ENCODE data around the gene BOLA1. TPM values are rescaled to one million over a fixed set of nuclear protein-coding genes. Genes with fewer than 3 reads are reported as not detected.
"Not testable (repeated sequence)": the region's sequence is repeated elsewhere in the genome, so short reads cannot be mapped to it uniquely, and the experiment has no call there.

Gene BOLA1
- total RNA-seq, 2 experiments from 2014 or later, result 25.1 to 28.8 TPM

GRCh38 chr1:149884433-149885338, 14.7 kb upstream of the BOLA1 start:
- intact Hi-C loops (cut with micrococcal nuclease), result no loop called here
- ChIA-PET POLR2A (interaction anchor here (0.8 to 6.8 kb wide), 12 partner anchors 7 to 351 kb away, joined by 3 to 325 read pairs (median 32); partner anchors contain the start of genes ANP32E, BOLA1, SF3B4 and VPS45), CTCF (interaction anchor here (1.3 to 2.0 kb wide), 4 partner anchors 40 to 303 kb away, joined by 3 to 5 read pairs (median 3); no protein-coding TSS in a partner anchor)
- peaks cover 2% of the 10 kb centered on the region for H3K27me3 Mint-ChIP-seq
- peak; percentile 63 for DNase-seq
- no peak overlapping the region for H3K4me3 Mint-ChIP-seq
- H3K9me3 Mint-ChIP-seq, result no peaks in the 10 kb centered on the region
- H3K27ac Mint-ChIP-seq, result no peak overlapping the region
- H3K36me3 Mint-ChIP-seq (ENCODE audit: low read depth), result no peaks in the 10 kb centered on the region
- ATAC-seq, result no peak
- TF ChIP-seq, protein P1, sequence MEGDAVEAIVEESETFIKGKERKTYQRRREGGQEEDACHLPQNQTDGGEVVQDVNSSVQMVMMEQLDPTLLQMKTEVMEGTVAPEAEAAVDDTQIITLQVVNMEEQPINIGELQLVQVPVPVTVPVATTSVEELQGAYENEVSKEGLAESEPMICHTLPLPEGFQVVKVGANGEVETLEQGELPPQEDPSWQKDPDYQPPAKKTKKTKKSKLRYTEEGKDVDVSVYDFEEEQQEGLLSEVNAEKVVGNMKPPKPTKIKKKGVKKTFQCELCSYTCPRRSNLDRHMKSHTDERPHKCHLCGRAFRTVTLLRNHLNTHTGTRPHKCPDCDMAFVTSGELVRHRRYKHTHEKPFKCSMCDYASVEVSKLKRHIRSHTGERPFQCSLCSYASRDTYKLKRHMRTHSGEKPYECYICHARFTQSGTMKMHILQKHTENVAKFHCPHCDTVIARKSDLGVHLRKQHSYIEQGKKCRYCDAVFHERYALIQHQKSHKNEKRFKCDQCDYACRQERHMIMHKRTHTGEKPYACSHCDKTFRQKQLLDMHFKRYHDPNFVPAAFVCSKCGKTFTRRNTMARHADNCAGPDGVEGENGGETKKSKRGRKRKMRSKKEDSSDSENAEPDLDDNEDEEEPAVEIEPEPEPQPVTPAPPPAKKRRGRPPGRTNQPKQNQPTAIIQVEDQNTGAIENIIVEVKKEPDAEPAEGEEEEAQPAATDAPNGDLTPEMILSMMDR (IDR thresholded peaks at IDR 0.05), result no peak
- peaks cover 20% of the 10 kb centered on the region for H3K4me1 Mint-ChIP-seq (ENCODE audit: low read depth)

DNA sequence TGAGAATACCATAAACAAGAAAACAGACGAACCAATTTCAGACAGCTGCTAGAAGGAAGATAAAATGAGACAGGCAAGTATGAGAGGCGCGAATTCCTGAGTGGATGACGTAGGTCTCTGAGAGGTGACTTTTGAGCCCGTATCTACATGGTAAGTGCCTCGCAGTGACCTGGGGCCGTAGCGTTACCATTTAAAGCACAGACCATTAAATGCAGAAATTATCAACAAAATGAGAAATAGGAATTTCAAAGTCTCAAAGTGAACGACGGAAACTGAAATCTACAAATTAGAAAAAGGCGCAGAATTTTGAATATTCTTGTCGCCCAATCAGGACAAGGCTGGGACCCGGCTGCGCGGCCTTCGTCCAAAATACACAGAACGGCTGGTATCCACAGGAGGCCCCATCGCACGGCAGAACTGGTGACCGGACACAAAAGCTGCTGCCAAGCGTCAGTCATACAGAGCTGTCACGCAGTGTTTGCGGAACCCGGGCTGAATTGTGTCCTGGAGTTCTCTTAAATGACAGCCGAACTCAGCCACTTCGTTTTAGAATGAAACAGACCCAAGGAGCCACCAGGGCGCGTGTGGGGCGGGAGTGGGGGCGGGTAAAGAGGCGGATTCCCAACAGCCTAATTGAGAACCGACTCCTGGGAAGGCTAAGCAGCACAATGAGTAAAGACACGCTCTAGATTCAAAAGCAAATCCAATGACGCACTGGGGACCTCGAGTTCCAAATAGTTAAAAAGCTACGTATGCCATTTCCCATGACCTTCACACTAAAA, 13.8 kb upstream of the BOLA1 start:
- DNase-seq (peak; percentile 88), ATAC-seq (peak; percentile 15)
- POLR2A ChIA-PET, result interaction anchor here (0.8 to 6.8 kb wide), 24 partner anchors 8 to 410 kb away, joined by 3 to 325 read pairs (median 14); partner anchors contain the start of genes ANP32E, BOLA1, OTUD7B and PLEKHO1
- Mint-ChIP-seq H3K27ac (no peak overlapping the region), H3K4me3 (no peak overlapping the region), H3K9me3 (no peaks in the 10 kb centered on the region), H3K4me1 (ENCODE audit: low read depth) (peaks cover 18% of the 10 kb centered on the region), H3K27me3 (peaks cover 2% of the 10 kb centered on the region), H3K36me3 (ENCODE audit: low read depth) (no peaks in the 10 kb centered on the region)
- CTCF ChIA-PET, result interaction anchor here (1.4 to 2.0 kb wide), 3 partner anchors 40 to 302 kb away, joined by 3 to 5 read pairs (median 3); no protein-coding TSS in a partner anchor
- TF ChIP-seq, protein P1 (IDR thresholded peaks at IDR 0.05), result no peak
- intact Hi-C loops (cut with micrococcal nuclease), result no loop called here

DNA sequence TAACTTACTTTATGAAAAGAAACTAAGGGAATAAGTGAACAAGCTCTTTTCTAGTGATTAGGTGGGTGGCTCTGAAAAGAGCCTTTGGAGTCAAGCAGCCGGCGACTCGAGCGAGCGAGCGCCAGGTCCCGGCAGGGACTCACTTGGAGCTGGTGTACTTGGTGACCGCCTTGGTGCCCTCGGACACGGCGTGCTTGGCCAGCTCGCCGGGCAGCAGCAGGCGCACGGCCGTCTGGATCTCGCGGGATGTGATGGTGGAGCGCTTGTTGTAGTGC, 13.3 kb upstream of the BOLA1 start:
- CTCF ChIA-PET, result interaction anchor here (1.4 to 2.0 kb wide), 3 partner anchors 41 to 301 kb away, joined by 3 to 5 read pairs (median 3); no protein-coding TSS in a partner anchor
- not testable (repeated sequence) for ATAC-seq

DNA sequence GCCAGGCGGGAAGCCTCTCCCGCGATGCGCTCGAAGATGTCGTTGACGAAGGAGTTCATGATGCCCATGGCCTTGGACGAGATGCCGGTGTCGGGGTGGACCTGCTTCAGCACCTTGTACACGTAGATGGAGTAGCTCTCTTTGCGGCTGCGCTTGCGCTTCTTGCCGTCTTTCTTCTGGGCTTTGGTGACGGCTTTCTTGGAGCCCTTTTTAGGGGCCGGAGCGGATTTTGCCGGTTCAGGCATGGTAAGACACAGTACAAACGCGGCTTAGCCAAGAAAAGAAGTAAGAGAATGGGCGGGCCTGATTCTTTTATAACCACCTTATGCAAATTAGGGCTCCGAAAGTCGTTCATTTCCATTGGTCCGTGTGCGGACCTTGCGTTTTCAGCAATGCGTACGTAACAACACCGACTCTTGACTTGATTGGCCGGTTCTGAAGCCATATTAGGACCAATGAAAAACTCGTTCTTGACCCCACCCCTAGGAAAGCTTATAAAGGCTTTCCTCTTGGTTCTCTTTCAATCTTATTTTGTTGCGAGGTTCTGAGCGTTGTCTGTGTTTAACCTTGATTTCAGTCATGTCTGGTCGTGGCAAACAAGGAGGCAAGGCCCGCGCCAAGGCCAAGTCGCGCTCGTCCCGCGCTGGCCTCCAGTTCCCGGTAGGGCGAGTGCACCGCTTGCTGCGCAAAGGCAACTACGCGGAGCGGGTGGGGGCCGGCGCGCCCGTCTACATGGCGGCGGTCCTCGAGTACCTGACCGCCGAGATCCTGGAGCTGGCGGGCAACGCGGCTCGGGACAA, 12.8 kb upstream of the BOLA1 start:
- intact Hi-C loops (cut with micrococcal nuclease), result no loop called here

More for the DNA sequence above, 13.3 kb upstream of the BOLA1 start:
- H3K36me3 Mint-ChIP-seq (ENCODE audit: low read depth); H3K27ac Mint-ChIP-seq; H3K9me3 Mint-ChIP-seq; intact Hi-C loops (cut with micrococcal nuclease); H3K27me3 Mint-ChIP-seq; H3K4me3 Mint-ChIP-seq; DNase-seq: not testable (repeated sequence)
- POLR2A ChIA-PET, result interaction anchor here (0.6 to 6.8 kb wide), 29 partner anchors 9 to 410 kb away, joined by 3 to 325 read pairs (median 10); partner anchors contain the start of genes ANP32E, BOLA1, OTUD7B and PLEKHO1
- H3K4me1 Mint-ChIP-seq (ENCODE audit: low read depth), result peaks cover 18% of the 10 kb centered on the region

GRCh38 chr1:149887196-149887455, 12.2 kb upstream of the BOLA1 start:
- ATAC-seq; H3K36me3 Mint-ChIP-seq (ENCODE audit: low read depth); H3K9me3 Mint-ChIP-seq; intact Hi-C loops (cut with micrococcal nuclease); H3K27ac Mint-ChIP-seq; H3K27me3 Mint-ChIP-seq; DNase-seq; H3K4me3 Mint-ChIP-seq: not testable (repeated sequence)
- ChIA-PET CTCF (interaction anchor here (1.4 to 2.6 kb wide), 2 partner anchors 181 to 300 kb away, joined by 5 to 13 read pairs; partner anchors contain the start of gene VPS45), POLR2A (interaction anchor here (0.7 to 6.8 kb wide), 38 partner anchors 8 to 437 kb away, joined by 3 to 325 read pairs (median 6); partner anchors contain the start of genes ANP32E, BOLA1, OTUD7B and PLEKHO1)
- H3K4me1 Mint-ChIP-seq (ENCODE audit: low read depth), result peaks cover 11% of the 10 kb centered on the region

More for the DNA sequence above, 12.8 kb upstream of the BOLA1 start:
- Mint-ChIP-seq H3K27ac (no peak overlapping the region), H3K9me3 (no peaks in the 10 kb centered on the region), H3K36me3 (ENCODE audit: low read depth) (no peaks in the 10 kb centered on the region), H3K4me3 (no peak overlapping the region), H3K4me1 (ENCODE audit: low read depth) (peaks cover 15% of the 10 kb centered on the region), H3K27me3 (peaks cover 2% of the 10 kb centered on the region)
- peak; percentile 88 for DNase-seq
- POLR2A ChIA-PET, result interaction anchor here (0.6 to 6.8 kb wide), 39 partner anchors 9 to 409 kb away, joined by 3 to 325 read pairs (median 5); partner anchors contain the start of genes ANP32E, BOLA1, OTUD7B and PLEKHO1
- CTCF ChIA-PET, result interaction anchor here (1.4 to 2.0 kb wide), 3 partner anchors 41 to 182 kb away, joined by 3 to 5 read pairs (median 5); partner anchors contain the start of gene VPS45
- TF ChIP-seq, protein P1 (IDR thresholded peaks at IDR 0.05), result no peak
- ATAC-seq, result peak; percentile 57

Measured in activated CD8-positive, alpha-beta T cell treated with anti-CD3 and anti-CD28 coated beads for 36 hours (primary cell).